ENCODE results near the gene HSF4.

GRCh38 chr16:67190041-67190440 is 25.5 kb downstream of the HSF4 start, which contains the start of gene EXOC3L1:
- TF ChIP-seq, protein P1, sequence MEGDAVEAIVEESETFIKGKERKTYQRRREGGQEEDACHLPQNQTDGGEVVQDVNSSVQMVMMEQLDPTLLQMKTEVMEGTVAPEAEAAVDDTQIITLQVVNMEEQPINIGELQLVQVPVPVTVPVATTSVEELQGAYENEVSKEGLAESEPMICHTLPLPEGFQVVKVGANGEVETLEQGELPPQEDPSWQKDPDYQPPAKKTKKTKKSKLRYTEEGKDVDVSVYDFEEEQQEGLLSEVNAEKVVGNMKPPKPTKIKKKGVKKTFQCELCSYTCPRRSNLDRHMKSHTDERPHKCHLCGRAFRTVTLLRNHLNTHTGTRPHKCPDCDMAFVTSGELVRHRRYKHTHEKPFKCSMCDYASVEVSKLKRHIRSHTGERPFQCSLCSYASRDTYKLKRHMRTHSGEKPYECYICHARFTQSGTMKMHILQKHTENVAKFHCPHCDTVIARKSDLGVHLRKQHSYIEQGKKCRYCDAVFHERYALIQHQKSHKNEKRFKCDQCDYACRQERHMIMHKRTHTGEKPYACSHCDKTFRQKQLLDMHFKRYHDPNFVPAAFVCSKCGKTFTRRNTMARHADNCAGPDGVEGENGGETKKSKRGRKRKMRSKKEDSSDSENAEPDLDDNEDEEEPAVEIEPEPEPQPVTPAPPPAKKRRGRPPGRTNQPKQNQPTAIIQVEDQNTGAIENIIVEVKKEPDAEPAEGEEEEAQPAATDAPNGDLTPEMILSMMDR (conservative IDR thresholded peaks at IDR 0.05; ENCODE audit: low read depth, low read length) = no peak
- TF ChIP-seq EZH2 (IDR thresholded peaks at IDR 0.05; ENCODE audit: borderline replicate concordance, low read depth, low read length, poor library complexity, severe bottlenecking) = no peak

Data from A673 (cell line).